NT2/D1 (cell line): ENCODE data around the gene HOXA3.

Experiments used
- SUZ12 ChIP-seq: IDR thresholded peaks from 2 replicates; pipeline ENCODE4 v1.6.1; 2011; ENCODE audit not compliant: insufficient read length, insufficient read depth; ENCODE audit errors: extremely low read depth
- YY1 ChIP-seq: IDR thresholded peaks from 2 replicates; pipeline ENCODE4 v1.6.1; 2011; ENCODE audit not compliant: insufficient read length, insufficient read depth
- ZNF274 ChIP-seq: IDR thresholded peaks from 2 replicates; pipeline ENCODE4 v1.6.1; 2011; ENCODE audit warnings: mild to moderate bottlenecking, low read depth, low read length

DNA sequence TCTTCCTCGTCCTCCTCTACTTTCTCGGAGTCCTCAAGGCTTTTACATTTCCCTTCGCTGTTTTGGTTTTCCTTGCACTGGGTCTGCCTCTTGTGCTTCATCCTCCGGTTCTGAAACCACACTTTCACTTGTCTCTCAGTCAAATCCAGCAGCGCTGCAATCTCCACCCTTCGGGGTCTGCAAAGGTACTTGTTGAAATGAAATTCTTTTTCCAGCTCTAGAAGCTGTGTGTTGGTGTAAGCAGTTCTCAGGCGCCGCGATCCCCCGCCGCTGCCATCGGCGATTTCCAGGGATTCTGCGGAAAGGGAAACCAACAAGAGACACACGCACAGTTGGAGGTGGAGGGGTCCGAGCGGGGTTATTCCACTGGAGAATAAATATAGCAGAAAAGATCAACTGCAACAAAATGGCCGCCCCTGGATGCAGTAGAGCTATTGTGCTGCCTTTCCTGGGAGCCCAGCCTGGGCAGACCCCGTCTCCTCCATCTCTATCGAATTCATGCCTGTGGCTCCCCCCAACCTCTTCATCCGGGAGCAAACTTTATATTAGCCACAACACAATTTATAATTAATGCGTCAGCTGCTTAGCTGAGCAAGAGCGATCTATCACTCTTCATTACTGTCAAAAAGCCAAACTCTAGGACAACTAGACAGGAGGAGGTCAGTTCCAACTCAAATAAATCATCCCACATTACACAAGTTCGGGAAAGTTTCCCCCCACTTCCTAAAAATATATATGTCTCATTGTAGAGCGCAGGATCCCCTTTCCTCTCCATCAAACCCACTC is 51.0 kb downstream of the HOXA3 start:
- TF ChIP-seq SUZ12 = peak; percentile 37
- TF ChIP-seq YY1 = peak; percentile 57
- TF ChIP-seq ZNF274 = no peak
